ENCODE results near the gene PARP15. TPM values are rescaled to one million over a fixed set of nuclear protein-coding genes. Genes with fewer than 3 reads are reported as not detected.

The PARP15 gene
- total and polyA plus RNA-seq, 4 donors, result 0.13 to 7.3 (median 1.3) TPM

- Histone ChIP-seq H3K36me3 (ENCODE audit: control insufficient read depth in 1 of 2, insufficient read depth in 2 of 2, low read length in 1 of 2) (peaks cover 3 to 7% of the 10 kb centered on the region in 2 donors), H3K9me3 (ENCODE audit: control insufficient read depth, low read length) (no peaks in the 10 kb centered on the region), H3K27ac (ENCODE audit: low read depth in 1 of 2, low read length in 2 of 2) (no peak overlapping the region), H3K27me3 (ENCODE audit: control insufficient read depth in 1 of 2, insufficient read depth in 2 of 2, low read length in 1 of 2) (no peaks in the 10 kb centered on the region), H3K4me1 (ENCODE audit: control insufficient read depth in 1 of 2, insufficient read depth in 2 of 2, low read length in 2 of 2) (peaks cover 1 to 3% of the 10 kb centered on the region in 2 donors), H3K4me3 (ENCODE audit: low read length in 2 of 2) (no peak overlapping the region)
- 7 to 15% methylated on average over 3 of the region's 3 CpGs for WGBS, 2 donors
- intact Hi-C loops (cut with DNase I), result no loop called here
- no peak for ATAC-seq (ENCODE audit: low FRiP score)
- no peak for DNase-seq
These were observed 29.4 kb upstream of the PARP15 start for GRCh38 chr3:122548076-122548475.

- Histone ChIP-seq H3K27ac (ENCODE audit: low read depth in 1 of 2, low read length in 2 of 2) (no peak overlapping the region), H3K4me3 (ENCODE audit: low read length in 2 of 2) (no peak overlapping the region), H3K36me3 (ENCODE audit: control insufficient read depth in 1 of 2, insufficient read depth in 2 of 2, low read length in 1 of 2) (peaks cover 3 to 7% of the 10 kb centered on the region in 2 donors), H3K27me3 (ENCODE audit: control insufficient read depth in 1 of 2, insufficient read depth in 2 of 2, low read length in 1 of 2) (no peaks in the 10 kb centered on the region), H3K4me1 (ENCODE audit: control insufficient read depth in 1 of 2, insufficient read depth in 2 of 2, low read length in 2 of 2) (peaks cover 1 to 3% of the 10 kb centered on the region in 2 donors), H3K9me3 (ENCODE audit: control insufficient read depth, low read length) (no peaks in the 10 kb centered on the region)
- intact Hi-C loops (cut with DNase I), result no loop called here
- WGBS, 2 donors, result 23 to 31% methylated on average over 1 of the region's 1 CpG
- ATAC-seq (ENCODE audit: low FRiP score) (no peak), DNase-seq (no peak)
These were observed 28.8 kb upstream of the PARP15 start for GRCh38 chr3:122548619-122549018.

GRCh38 chr3:122553171-122553570, 24.3 kb upstream of the PARP15 start:
- H3K27ac ChIP-seq (ENCODE audit: low read depth in 1 of 2, low read length in 2 of 2), result no peak overlapping the region
- H3K4me1 ChIP-seq (ENCODE audit: control insufficient read depth in 1 of 2, insufficient read depth in 2 of 2, low read length in 2 of 2), result peaks cover 0 to 3% of the 10 kb centered on the region in 2 donors
- DNase-seq (no peak), ATAC-seq (ENCODE audit: low FRiP score) (no peak)
- intact Hi-C loops (cut with DNase I), result no loop called here
- H3K4me3 ChIP-seq (ENCODE audit: low read length in 2 of 2), result no peak overlapping the region
- no peaks in the 10 kb centered on the region for H3K27me3 ChIP-seq (ENCODE audit: control insufficient read depth in 1 of 2, insufficient read depth in 2 of 2, low read length in 1 of 2)
- 74 to 80% methylated on average over 3 of the region's 3 CpGs for WGBS, 2 donors
- no peaks in the 10 kb centered on the region for H3K9me3 ChIP-seq (ENCODE audit: control insufficient read depth, low read length)
- peaks cover 8 to 12% of the 10 kb centered on the region in 2 donors for H3K36me3 ChIP-seq (ENCODE audit: control insufficient read depth in 1 of 2, insufficient read depth in 2 of 2, low read length in 1 of 2)

- H3K4me1 ChIP-seq (ENCODE audit: control insufficient read depth in 1 of 2, insufficient read depth in 2 of 2, low read length in 2 of 2), result no peaks in the 10 kb centered on the region
- H3K36me3 ChIP-seq (ENCODE audit: control insufficient read depth in 1 of 2, insufficient read depth in 2 of 2, low read length in 1 of 2), result peaks cover 9 to 11% of the 10 kb centered on the region in 2 donors
- H3K27ac ChIP-seq (ENCODE audit: low read depth in 1 of 2, low read length in 2 of 2), result no peak overlapping the region
- intact Hi-C loops (cut with DNase I), result no loop called here
- ATAC-seq (ENCODE audit: low FRiP score), result no peak
- DNase-seq, result no peak
- WGBS, 2 donors, result 78 to 85% methylated on average over 6 of the region's 6 CpGs
- H3K4me3 ChIP-seq (ENCODE audit: low read length in 2 of 2), result no peak overlapping the region
- H3K9me3 ChIP-seq (ENCODE audit: control insufficient read depth, low read length), result no peaks in the 10 kb centered on the region
- H3K27me3 ChIP-seq (ENCODE audit: control insufficient read depth in 1 of 2, insufficient read depth in 2 of 2, low read length in 1 of 2), result no peaks in the 10 kb centered on the region
These were observed 22.0 kb upstream of the PARP15 start for GRCh38 chr3:122555275-122556071.

- WGBS, 2 donors, result 91 to 94% methylated on average over 5 of the region's 5 CpGs
- intact Hi-C loops (cut with DNase I), result no loop called here
- peaks cover 7 to 11% of the 10 kb centered on the region in 2 donors for H3K36me3 ChIP-seq (ENCODE audit: control insufficient read depth in 1 of 2, insufficient read depth in 2 of 2, low read length in 1 of 2)
- DNase-seq, result no peak
- no peak overlapping the region for H3K4me3 ChIP-seq (ENCODE audit: low read length in 2 of 2)
- H3K27me3 ChIP-seq (ENCODE audit: control insufficient read depth in 1 of 2, insufficient read depth in 2 of 2, low read length in 1 of 2), result no peaks in the 10 kb centered on the region
- no peak overlapping the region for H3K27ac ChIP-seq (ENCODE audit: low read depth in 1 of 2, low read length in 2 of 2)
- H3K4me1 ChIP-seq (ENCODE audit: control insufficient read depth in 1 of 2, insufficient read depth in 2 of 2, low read length in 2 of 2), result no peaks in the 10 kb centered on the region
- H3K9me3 ChIP-seq (ENCODE audit: control insufficient read depth, low read length), result no peaks in the 10 kb centered on the region
- no peak for ATAC-seq (ENCODE audit: low FRiP score)
These were observed 20.1 kb upstream of the PARP15 start for GRCh38 chr3:122557356-122557755.

GRCh38 chr3:122558605-122559004, 18.8 kb upstream of the PARP15 start:
- no peaks in the 10 kb centered on the region for H3K4me1 ChIP-seq (ENCODE audit: control insufficient read depth in 1 of 2, insufficient read depth in 2 of 2, low read length in 2 of 2)
- no peaks in the 10 kb centered on the region for H3K9me3 ChIP-seq (ENCODE audit: control insufficient read depth, low read length)
- DNase-seq (no peak), ATAC-seq (ENCODE audit: low FRiP score) (no peak)
- peaks cover 7 to 11% of the 10 kb centered on the region in 2 donors for H3K36me3 ChIP-seq (ENCODE audit: control insufficient read depth in 1 of 2, insufficient read depth in 2 of 2, low read length in 1 of 2)
- H3K27me3 ChIP-seq (ENCODE audit: control insufficient read depth in 1 of 2, insufficient read depth in 2 of 2, low read length in 1 of 2), result no peaks in the 10 kb centered on the region
- WGBS, 2 donors, result 59 to 66% methylated on average over 6 of the region's 6 CpGs
- H3K27ac ChIP-seq (ENCODE audit: low read depth in 1 of 2, low read length in 2 of 2), result no peak overlapping the region
- intact Hi-C loops (cut with DNase I), result no loop called here
- no peak overlapping the region for H3K4me3 ChIP-seq (ENCODE audit: low read length in 2 of 2)

- DNase-seq, result no peak
- H3K9me3 ChIP-seq (ENCODE audit: control insufficient read depth, low read length), result no peaks in the 10 kb centered on the region
- no peaks in the 10 kb centered on the region for H3K27me3 ChIP-seq (ENCODE audit: control insufficient read depth in 1 of 2, insufficient read depth in 2 of 2, low read length in 1 of 2)
- 87 to 88% methylated on average over 3 of the region's 3 CpGs for WGBS, 2 donors
- ATAC-seq (ENCODE audit: low FRiP score), result no peak
- no peaks in the 10 kb centered on the region for H3K4me1 ChIP-seq (ENCODE audit: control insufficient read depth in 1 of 2, insufficient read depth in 2 of 2, low read length in 2 of 2)
- peaks cover 4 to 9% of the 10 kb centered on the region in 2 donors for H3K36me3 ChIP-seq (ENCODE audit: control insufficient read depth in 1 of 2, insufficient read depth in 2 of 2, low read length in 1 of 2)
- intact Hi-C loops (cut with DNase I), result loop anchor here (1.0 to 5.0 kb wide), 2 partner anchors 119 to 122 kb away; partner anchors contain the start of gene PARP14 (in 1 of the 2)
- H3K4me3 ChIP-seq (ENCODE audit: low read length in 2 of 2), result no peak overlapping the region
- H3K27ac ChIP-seq (ENCODE audit: low read depth in 1 of 2, low read length in 2 of 2), result no peak overlapping the region
These were observed 17.5 kb upstream of the PARP15 start for GRCh38 chr3:122559906-122560305.

GRCh38 chr3:122560680-122561079, 16.8 kb upstream of the PARP15 start:
- WGBS, 2 donors, result 90% methylated on average over 1 of the region's 1 CpG
- Histone ChIP-seq H3K4me1 (ENCODE audit: control insufficient read depth in 1 of 2, insufficient read depth in 2 of 2, low read length in 2 of 2) (no peaks in the 10 kb centered on the region), H3K9me3 (ENCODE audit: control insufficient read depth, low read length) (no peaks in the 10 kb centered on the region), H3K27me3 (ENCODE audit: control insufficient read depth in 1 of 2, insufficient read depth in 2 of 2, low read length in 1 of 2) (no peaks in the 10 kb centered on the region), H3K27ac (ENCODE audit: low read depth in 1 of 2, low read length in 2 of 2) (no peak overlapping the region), H3K4me3 (ENCODE audit: low read length in 2 of 2) (no peak overlapping the region), H3K36me3 (ENCODE audit: control insufficient read depth in 1 of 2, insufficient read depth in 2 of 2, low read length in 1 of 2) (peaks cover 4 to 7% of the 10 kb centered on the region in 2 donors)
- DNase-seq (no peak), ATAC-seq (ENCODE audit: low FRiP score) (no peak)
- intact Hi-C loops (cut with DNase I), result loop anchor here (1.0 to 5.0 kb wide), 2 partner anchors 119 to 122 kb away; partner anchors contain the start of gene PARP14 (in 1 of the 2)
